Astrocyte (in vitro differentiated cells and primary cell): ENCODE results near the gene PTPRD. TPM values are rescaled to one million over a fixed set of nuclear protein-coding genes. Genes with fewer than 3 reads are reported as not detected.

Experiments used
- DNase-seq: peaks from one replicate; pipeline ENCODE4 v3.0.0-alpha.2; 2010; ENCODE audit warnings: low read depth
- FAIRE-seq: peaks from 2 replicates; lab custom pipeline; 2011; peaks lifted over from hg19 to GRCh38; lab: Jason Lieb, UNC
- H2AFZ ChIP-seq: 2 replicates; pipeline ENCODE4 v1.6.0; 2012; ENCODE audit warnings: low read depth, low read length, inconsistent platforms
- H3K27ac ChIP-seq: 2 replicates; pipeline ENCODE4 v1.5.1; 2011; ENCODE audit warnings: low read depth, low read length, inconsistent platforms
- H3K27me3 ChIP-seq: 2 replicates; pipeline ENCODE4 v1.6.0; 2011; ENCODE audit warnings: low read length, inconsistent platforms; ENCODE audit not compliant: insufficient read depth
- H3K36me3 ChIP-seq: 2 replicates; pipeline ENCODE4 v1.5.1; 2011; ENCODE audit warnings: low read length, inconsistent platforms; ENCODE audit not compliant: insufficient read depth
- H3K4me1 ChIP-seq: 2 replicates; pipeline ENCODE4 v1.5.1; 2011; ENCODE audit warnings: low read length, inconsistent platforms; ENCODE audit not compliant: insufficient read depth
- H3K4me2 ChIP-seq: 2 replicates; pipeline ENCODE4 v1.6.0; 2012; ENCODE audit warnings: low read length, inconsistent platforms
- H3K4me3 ChIP-seq: 2 replicates; pipeline ENCODE4 v1.5.1; 2011; ENCODE audit warnings: low read depth, mild to moderate bottlenecking, low read length, inconsistent platforms; ENCODE audit not compliant: insufficient read depth
- H3K79me2 ChIP-seq: 2 replicates; pipeline ENCODE4 v1.6.0; 2012; ENCODE audit warnings: mild to moderate bottlenecking, low read length, inconsistent platforms; ENCODE audit not compliant: insufficient read depth
- H3K9ac ChIP-seq: 2 replicates; pipeline ENCODE4 v1.6.0; 2012; ENCODE audit warnings: mild to moderate bottlenecking, low read length, inconsistent platforms
- H3K9me3 ChIP-seq: 2 replicates; pipeline ENCODE4 v1.5.1; 2012; ENCODE audit warnings: low read depth, mild to moderate bottlenecking, low read length, inconsistent platforms; ENCODE audit not compliant: insufficient read depth
- H4K20me1 ChIP-seq: 2 replicates; pipeline ENCODE4 v1.6.0; 2012; ENCODE audit warnings: low read length, inconsistent platforms; ENCODE audit not compliant: insufficient read depth
- H3K27ac Mint-ChIP-seq: one replicate; pipeline ENCODE4 v1.8.0; 2021; ENCODE audit warnings: mild to moderate bottlenecking, mixed read lengths; ENCODE audit not compliant: unreplicated experiment
- H3K27me3 Mint-ChIP-seq: one replicate; pipeline ENCODE4 v1.8.0; 2021; ENCODE audit warnings: low read depth, mixed read lengths; ENCODE audit not compliant: unreplicated experiment
- H3K36me3 Mint-ChIP-seq: one replicate; pipeline ENCODE4 v1.8.0; 2021; ENCODE audit warnings: low read depth, mixed read lengths; ENCODE audit not compliant: unreplicated experiment
- H3K4me1 Mint-ChIP-seq: one replicate; pipeline ENCODE4 v1.8.0; 2021; ENCODE audit warnings: low read depth, mixed read lengths; ENCODE audit not compliant: unreplicated experiment
- H3K4me3 Mint-ChIP-seq: one replicate; pipeline ENCODE4 v1.8.0; 2021; ENCODE audit warnings: mild to moderate bottlenecking, moderate library complexity, mixed read lengths; ENCODE audit not compliant: unreplicated experiment
- H3K9me3 Mint-ChIP-seq: one replicate; pipeline ENCODE4 v1.8.0; 2021; ENCODE audit warnings: mild to moderate bottlenecking, mixed read lengths; ENCODE audit not compliant: unreplicated experiment
- EZH2 ChIP-seq: IDR thresholded peaks from 2 replicates; pipeline ENCODE4 v1.6.1; 2012; ENCODE audit warnings: mild to moderate bottlenecking, low read length, inconsistent platforms; ENCODE audit not compliant: insufficient read depth
- total RNA-seq: library from RNA; stranded (reverse); gene quantifications from 2 replicates; pipeline ENCODE4 v1.2.1, GENCODE V29; 2021
- TF ChIP-seq, protein P1 (sequence below): IDR thresholded peaks from 2 replicates; pipeline ENCODE4 v1.5.1; 2011; ENCODE audit warnings: low read depth, mild to moderate bottlenecking, inconsistent platforms, low read length, moderate library complexity; ENCODE audit not compliant: insufficient read depth

The PTPRD gene
- total RNA-seq, 1 donor from 2014 or later = 88.1 TPM

DNA sequence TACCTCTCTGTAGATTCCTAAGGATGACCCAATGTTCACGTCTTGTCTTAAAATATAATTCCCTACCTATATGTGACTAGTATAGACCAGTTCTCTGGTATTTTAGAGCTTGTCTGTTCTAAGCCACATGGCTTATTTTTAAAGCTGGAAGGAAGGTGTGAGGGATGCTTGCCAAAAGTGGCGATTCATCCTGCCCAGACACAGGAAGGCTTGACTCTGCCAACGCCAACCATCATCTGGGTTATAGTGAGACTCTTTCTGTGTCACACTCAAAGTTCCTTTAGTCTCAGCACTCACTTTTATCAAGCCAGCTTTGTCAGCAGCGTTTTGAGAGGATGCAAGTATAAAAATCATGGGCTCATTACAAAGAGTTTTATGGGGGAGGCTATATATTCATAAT is 500.0 kb downstream of the PTPRD start:
- Histone ChIP-seq H3K4me2 (no peak overlapping the region), H3K4me1 (no peaks in the 10 kb centered on the region), H3K9me3 (no peaks in the 10 kb centered on the region), H3K27ac (no peak overlapping the region), H3K4me3 (no peak overlapping the region), H3K27me3 (no peaks in the 10 kb centered on the region), H3K36me3 (no peaks in the 10 kb centered on the region), H3K9ac (no peak overlapping the region), H4K20me1 (no peaks in the 10 kb centered on the region), H2AFZ (no peak overlapping the region), H3K79me2 (no peaks in the 10 kb centered on the region)
- Mint-ChIP-seq H3K27me3 (no peaks in the 10 kb centered on the region), H3K4me3 (no peak overlapping the region), H3K36me3 (no peaks in the 10 kb centered on the region), H3K9me3 (no peaks in the 10 kb centered on the region), H3K4me1 (no peaks in the 10 kb centered on the region), H3K27ac (no peak overlapping the region)
- DNase-seq = no peak
- TF ChIP-seq, protein P1, sequence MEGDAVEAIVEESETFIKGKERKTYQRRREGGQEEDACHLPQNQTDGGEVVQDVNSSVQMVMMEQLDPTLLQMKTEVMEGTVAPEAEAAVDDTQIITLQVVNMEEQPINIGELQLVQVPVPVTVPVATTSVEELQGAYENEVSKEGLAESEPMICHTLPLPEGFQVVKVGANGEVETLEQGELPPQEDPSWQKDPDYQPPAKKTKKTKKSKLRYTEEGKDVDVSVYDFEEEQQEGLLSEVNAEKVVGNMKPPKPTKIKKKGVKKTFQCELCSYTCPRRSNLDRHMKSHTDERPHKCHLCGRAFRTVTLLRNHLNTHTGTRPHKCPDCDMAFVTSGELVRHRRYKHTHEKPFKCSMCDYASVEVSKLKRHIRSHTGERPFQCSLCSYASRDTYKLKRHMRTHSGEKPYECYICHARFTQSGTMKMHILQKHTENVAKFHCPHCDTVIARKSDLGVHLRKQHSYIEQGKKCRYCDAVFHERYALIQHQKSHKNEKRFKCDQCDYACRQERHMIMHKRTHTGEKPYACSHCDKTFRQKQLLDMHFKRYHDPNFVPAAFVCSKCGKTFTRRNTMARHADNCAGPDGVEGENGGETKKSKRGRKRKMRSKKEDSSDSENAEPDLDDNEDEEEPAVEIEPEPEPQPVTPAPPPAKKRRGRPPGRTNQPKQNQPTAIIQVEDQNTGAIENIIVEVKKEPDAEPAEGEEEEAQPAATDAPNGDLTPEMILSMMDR = no peak
- no peak for TF ChIP-seq EZH2
- FAIRE-seq = no peak

GRCh38 chr9:10112070-10112469 is 500.7 kb downstream of the PTPRD start:
- FAIRE-seq = no peak
- TF ChIP-seq, protein P1 = no peak
- TF ChIP-seq EZH2 = no peak
- no peak overlapping the region for H2AFZ ChIP-seq

DNA sequence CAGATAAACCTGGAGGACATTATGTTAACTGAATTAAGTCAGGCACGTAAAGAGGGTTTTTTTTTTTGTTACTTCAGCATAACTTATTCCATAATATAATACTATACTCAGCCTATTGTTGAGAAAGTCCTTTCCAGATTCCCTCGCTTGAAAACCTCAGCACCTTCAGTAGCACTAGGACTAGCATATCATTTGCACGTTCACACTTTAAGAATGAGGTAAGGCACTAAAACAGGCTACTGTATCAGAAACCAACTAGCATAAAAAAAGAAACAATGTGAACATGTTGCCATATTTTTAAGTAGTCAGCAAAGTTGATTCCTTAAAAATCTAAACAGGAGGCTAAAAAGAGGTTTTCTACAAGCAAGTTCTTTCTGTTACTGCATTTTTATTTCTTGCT is 504.0 kb downstream of the PTPRD start:
- Histone ChIP-seq H3K27me3 (no peaks in the 10 kb centered on the region), H3K79me2 (no peaks in the 10 kb centered on the region), H3K9me3 (no peaks in the 10 kb centered on the region), H3K36me3 (no peaks in the 10 kb centered on the region), H3K9ac (no peak overlapping the region), H3K4me2 (no peak overlapping the region), H2AFZ (no peak overlapping the region), H3K4me1 (no peaks in the 10 kb centered on the region), H3K4me3 (no peak overlapping the region), H4K20me1 (no peaks in the 10 kb centered on the region), H3K27ac (no peak overlapping the region)
- H3K4me3 Mint-ChIP-seq = no peak overlapping the region
- H3K27ac Mint-ChIP-seq = no peak overlapping the region
- H3K36me3 Mint-ChIP-seq = no peaks in the 10 kb centered on the region
- DNase-seq (no peak), FAIRE-seq (no peak)
- H3K9me3 Mint-ChIP-seq = no peaks in the 10 kb centered on the region
- no peaks in the 10 kb centered on the region for H3K27me3 Mint-ChIP-seq
- no peaks in the 10 kb centered on the region for H3K4me1 Mint-ChIP-seq
- no peak for TF ChIP-seq EZH2
- TF ChIP-seq, protein P1 = no peak

More at GRCh38 chr9:10112070-10112469, 500.7 kb downstream of the PTPRD start:
- Histone ChIP-seq H3K4me2 (no peak overlapping the region), H3K9me3 (no peaks in the 10 kb centered on the region), H3K79me2 (no peaks in the 10 kb centered on the region), H3K27me3 (no peaks in the 10 kb centered on the region), H3K27ac (no peak overlapping the region), H3K4me3 (no peak overlapping the region), H3K9ac (no peak overlapping the region), H3K36me3 (no peaks in the 10 kb centered on the region), H3K4me1 (no peaks in the 10 kb centered on the region), H4K20me1 (no peaks in the 10 kb centered on the region)
- Mint-ChIP-seq H3K27me3 (no peaks in the 10 kb centered on the region), H3K4me1 (no peaks in the 10 kb centered on the region), H3K36me3 (no peaks in the 10 kb centered on the region), H3K27ac (no peak overlapping the region), H3K9me3 (no peaks in the 10 kb centered on the region), H3K4me3 (no peak overlapping the region)
- no peak for DNase-seq
